H1 (cell line): Measurements from ENCODE around the gene MCM5. TPM values are rescaled to one million over a fixed set of nuclear protein-coding genes. Genes with fewer than 3 reads are reported as not detected.
A peak's percentile ranks its signal among the peaks of the same experiment; 100 is the strongest.

Source experiments
- CTCF ChIA-PET: fragments of 300-600 bp; sonication (Branson Sonifier 250); formaldehyde crosslinking; loops from one replicate; lab custom pipeline; 2021; ENCODE audit not compliant: partially characterized antibody; lab: Charles Lee
- POLR2A ChIA-PET: fragments of 300-600 bp; sonication (Branson Sonifier 250); formaldehyde crosslinking; loops from one replicate; lab custom pipeline; 2021; ENCODE audit warnings: inconsistent platforms; ENCODE audit not compliant: partially characterized antibody; lab: Charles Lee
- DNase-seq, 2 experiments: peaks; one replicate each; pipeline versions ENCODE4 v3.0.0 to v3.0.0-alpha.2; 2010 to 2022; ENCODE audit warnings: low spot score in 2 of 2, low read depth in 1 of 2, mixed read lengths in 1 of 2
- FAIRE-seq: peaks from 2 replicates; lab custom pipeline; 2011; peaks lifted over from hg19 to GRCh38; lab: Jason Lieb, UNC
- H2AFZ ChIP-seq: 2 replicates; pipeline ENCODE4 v1.8.1; 2012; ENCODE audit warnings: low read length, inconsistent platforms
- H2AK5ac ChIP-seq: 2 replicates; pipeline ENCODE4 v1.6.1; 2013; ENCODE audit warnings: low read depth, low read length
- H2BK120ac ChIP-seq: replicated peaks from 2 replicates; pipeline ENCODE3; 2013; ENCODE audit warnings: low read depth, low read length, inconsistent platforms
- H2BK12ac ChIP-seq: 2 replicates; pipeline ENCODE4 v1.6.1; 2013; ENCODE audit warnings: low read depth, low read length
- H2BK15ac ChIP-seq: 2 replicates; pipeline ENCODE4 v1.6.1; 2013; ENCODE audit warnings: low read length
- H2BK20ac ChIP-seq: 2 replicates; pipeline ENCODE4 v1.6.1; 2013; ENCODE audit warnings: low read length
- H2BK5ac ChIP-seq: 2 replicates; pipeline ENCODE4 v1.6.1; 2013; ENCODE audit warnings: low read depth, low read length
- H3K14ac ChIP-seq: 2 replicates; pipeline ENCODE4 v1.6.1; 2013; ENCODE audit warnings: inconsistent platforms; ENCODE audit not compliant: insufficient read length
- H3K18ac ChIP-seq: 2 replicates; pipeline ENCODE4 v1.6.1; 2013; ENCODE audit warnings: low read length; ENCODE audit errors: extremely low read depth
- H3K23ac ChIP-seq: 2 replicates; pipeline ENCODE4 v1.6.1; 2013; ENCODE audit warnings: inconsistent platforms; ENCODE audit not compliant: insufficient read length
- H3K23me2 ChIP-seq: 2 replicates; pipeline ENCODE4 v1.6.1; 2013; ENCODE audit warnings: low read depth, low read length
- H3K27ac ChIP-seq: 2 replicates; pipeline ENCODE4 v1.6.1; 2011; ENCODE audit warnings: low read depth, low read length, inconsistent platforms
- H3K27me3 ChIP-seq, 4 experiments: replicated peaks in 1 of 4; 1 replicate in 1 of 4; 2 replicates in 3 of 4; pipeline versions ENCODE4 v1.6.1 to v1.8.1; 2011 to 2013; ENCODE audit warnings: low read length in 3 of 4, mild to moderate bottlenecking in 3 of 4, inconsistent platforms in 2 of 4, mixed read lengths in 2 of 4, moderate library complexity in 1 of 4; ENCODE audit not compliant: control insufficient read depth in 3 of 4, insufficient read depth in 3 of 4; ENCODE audit errors: extremely low read depth in 1 of 4
- H3K36me3 ChIP-seq, 4 experiments: 2 replicates each; pipeline versions ENCODE4 v1.6.1 to v1.8.1; 2011 to 2013; ENCODE audit warnings: mild to moderate bottlenecking in 4 of 4, low read length in 3 of 4, moderate library complexity in 2 of 4, control low read depth in 1 of 4, inconsistent platforms in 1 of 4; ENCODE audit not compliant: insufficient read depth in 4 of 4, control insufficient read depth in 2 of 4
- H3K4ac ChIP-seq: replicated peaks from 2 replicates; pipeline ENCODE3; 2013; ENCODE audit warnings: low read length, low read depth, mixed read lengths, inconsistent platforms; ENCODE audit not compliant: insufficient read length
- H3K4me1 ChIP-seq, 4 experiments: replicated peaks in 1 of 4; 1 replicate in 1 of 4; 2 replicates in 3 of 4; pipeline versions ENCODE4 v1.6.1 to v1.8.1; 2011 to 2013; ENCODE audit warnings: low read length in 3 of 4, inconsistent platforms in 2 of 4, mixed read lengths in 1 of 4; ENCODE audit not compliant: insufficient read depth in 4 of 4, control insufficient read depth in 3 of 4
- H3K4me2 ChIP-seq, 2 experiments: 2 replicates each; pipeline versions ENCODE4 v1.6.1 to v1.8.1; 2011 to 2013; ENCODE audit warnings: low read depth in 2 of 2, low read length in 2 of 2, control low read depth in 1 of 2, inconsistent platforms in 1 of 2, mild to moderate bottlenecking in 1 of 2; ENCODE audit not compliant: insufficient read depth in 1 of 2
- H3K4me3 ChIP-seq, 4 experiments: fragments of 200-600, 300-600 bp in 1 of 4; sonication (generic), shearing (Covaris generic), sonication (Bioruptor Twin) in 1 of 4; 2 replicates each; pipeline versions ENCODE4 v1.5.1 to v1.8.1; 2011 to 2016; ENCODE audit warnings: low read length in 4 of 4, low read depth in 3 of 4, control low read depth in 2 of 4, inconsistent platforms in 2 of 4, mild to moderate bottlenecking in 2 of 4, mixed read lengths in 1 of 4, moderate library complexity in 1 of 4; ENCODE audit not compliant: insufficient read depth in 2 of 4; ENCODE audit errors: extremely low read depth in 1 of 4
- H3K56ac ChIP-seq: replicated peaks from 2 replicates; pipeline ENCODE3; 2013; ENCODE audit warnings: low read depth, mild to moderate bottlenecking, mixed read lengths, low read length, inconsistent platforms; ENCODE audit not compliant: insufficient read length
- H3K79me1 ChIP-seq: 2 replicates; pipeline ENCODE4 v1.6.1; 2013; ENCODE audit warnings: low read depth, low read length, control low read depth
- H3K79me2 ChIP-seq, 2 experiments: 2 replicates each; pipeline versions ENCODE4 v1.6.1 to v1.8.1; 2012 to 2013; ENCODE audit warnings: low read length in 2 of 2, mild to moderate bottlenecking in 2 of 2, inconsistent platforms in 1 of 2; ENCODE audit not compliant: insufficient read depth in 2 of 2, control insufficient read depth in 1 of 2
- H3K9ac ChIP-seq, 4 experiments: replicated peaks in 1 of 4; 1 replicate in 1 of 4; 2 replicates in 3 of 4; pipeline versions ENCODE4 v1.6.1 to v1.8.1; 2011 to 2013; ENCODE audit warnings: low read depth in 3 of 4, low read length in 3 of 4, control low read depth in 2 of 4, mild to moderate bottlenecking in 2 of 4, moderate library complexity in 2 of 4, inconsistent platforms in 1 of 4; ENCODE audit errors: extremely low read depth in 1 of 4
- H3K9me3 ChIP-seq, 2 experiments: 2 replicates each; pipeline versions ENCODE4 v1.6.1 to v1.8.1; 2012 to 2013; ENCODE audit warnings: mild to moderate bottlenecking in 2 of 2, moderate library complexity in 2 of 2, control low read depth in 1 of 2, inconsistent platforms in 1 of 2, low read depth in 1 of 2, low read length in 1 of 2, mixed read lengths in 1 of 2; ENCODE audit not compliant: insufficient read depth in 2 of 2
- H4K20me1 ChIP-seq, 2 experiments: replicated peaks in 1 of 2; 2 replicates each; pipeline versions ENCODE3 to v1.8.1; 2011 to 2013; ENCODE audit warnings: inconsistent platforms in 2 of 2, low read length in 2 of 2, mild to moderate bottlenecking in 1 of 2; ENCODE audit not compliant: insufficient read depth in 2 of 2, control insufficient read depth in 1 of 2
- H4K5ac ChIP-seq: 2 replicates; pipeline ENCODE4 v1.6.1; 2013; ENCODE audit warnings: low read length, low read depth, mixed read lengths, inconsistent platforms; ENCODE audit not compliant: insufficient read length
- H4K8ac ChIP-seq: 2 replicates; pipeline ENCODE4 v1.8.0; 2013; ENCODE audit warnings: mild to moderate bottlenecking, moderate library complexity, low read length, inconsistent platforms; ENCODE audit not compliant: insufficient read depth; ENCODE audit errors: extremely low read depth
- H4K91ac ChIP-seq: replicated peaks from 2 replicates; pipeline ENCODE3; 2013; ENCODE audit warnings: low read length, mixed read lengths, inconsistent platforms; ENCODE audit not compliant: insufficient read length
- GABPA ChIP-seq: IDR thresholded peaks from 2 replicates; pipeline ENCODE4 v1.6.1; 2011; ENCODE audit warnings: mild to moderate bottlenecking, low read length, moderate library complexity, borderline replicate concordance; ENCODE audit not compliant: insufficient read depth
- HDAC2 ChIP-seq, 2 experiments: fragments of 300-600 bp in 1 of 2; sonication (generic) in 1 of 2; IDR thresholded peaks; 2 replicates each; pipeline ENCODE4 v1.6.1; 2011 to 2012; ENCODE audit warnings: low read depth in 2 of 2, low read length in 2 of 2, mild to moderate bottlenecking in 2 of 2, moderate library complexity in 2 of 2, borderline replicate concordance in 1 of 2, inconsistent platforms in 1 of 2
- MAFK ChIP-seq: IDR thresholded peaks from 2 replicates; pipeline ENCODE4 v1.6.1; 2012; ENCODE audit warnings: low read depth, mild to moderate bottlenecking, improper control_type of control experiment, low read length
- TAF7 ChIP-seq: optimal IDR thresholded peaks from 2 replicates; pipeline ENCODE3; 2011; ENCODE audit warnings: low read depth, mild to moderate bottlenecking, inconsistent platforms, low read length, moderate library complexity, borderline replicate concordance
- TCF12 ChIP-seq: IDR thresholded peaks from 2 replicates; pipeline ENCODE4 v1.6.1; 2011; ENCODE audit warnings: low read depth, mild to moderate bottlenecking, low read length
- WGBS, 2 experiments: shearing (Covaris generic) in 1 of 2; methylation state at CpG; one replicate each; pipeline versions ENCODE4 v1.1.6 to v1.1.7; 2013 to 2015; ENCODE audit warnings: low lambda C conversion rate in 2 of 2, mixed read lengths in 2 of 2, inconsistent platforms in 1 of 2, low coverage in 1 of 2, missing lambda C conversion rate in 1 of 2; ENCODE audit not compliant: insufficient replicate concordance in 2 of 2, insufficient coverage in 1 of 2, insufficient read length in 1 of 2; ENCODE audit errors: extremely low coverage in 1 of 2, missing lambda C conversion rate in 1 of 2; 5-methylcytosine and 5-hydroxymethylcytosine counted together
- long read RNA-seq, 2 experiments: library from RNA in 1 of 2; library from capped mRNA in 1 of 2; stranded (forward); transcript quantifications; one replicate each; pipeline ENCODE4 v2.0.0, GENCODE V29; 2021; ENCODE audit warnings: inconsistent platforms in 1 of 2
- polyA minus RNA-seq, 3 experiments: library from RNA; depleted of rRNA, polyadenylated mRNA; stranded (reverse); fragments of >200 nt; gene quantifications; 1 replicate in 2 of 3; 2 replicates in 1 of 3; pipeline ENCODE4 v1.2.3, GENCODE V29; 2011
- polyA plus RNA-seq, 7 experiments: library from polyadenylated mRNA; depleted of rRNA in 3 of 7; stranded (reverse) in 5 of 7; unstranded in 2 of 7; fragments of >200 nt in 5 of 7; fragments of 200-250 nt in 2 of 7; gene quantifications; 1 replicate in 5 of 7; 2 replicates in 1 of 7; 4 replicates in 1 of 7; pipeline versions ENCODE4 v1.2.1 to v1.2.3, GENCODE V29; 2011 to 2013; ENCODE audit warnings: missing spikeins in 2 of 7, mixed read lengths in 2 of 7
- total RNA-seq: library from RNA; stranded (reverse); fragmentation: NEBNext Ultra II Directional; extraction: Animal tissue kit (Norgen Biotek cat#: 25700); gene quantifications from 2 replicates; pipeline ENCODE4 v1.2.1, GENCODE V29; 2021
- TF ChIP-seq, protein P1 (sequence below): IDR thresholded peaks from 2 replicates; pipeline ENCODE4 v1.6.1; 2012; ENCODE audit warnings: inconsistent platforms

Gene MCM5
- total RNA-seq (297 and 305 TPM in 2 replicates), polyA plus RNA-seq (2011; rRNA removed) (210 and 243 TPM in 2 replicates), polyA minus RNA-seq (2011; rRNA and poly(A)+ RNA removed) (447 and 449 TPM in 2 replicates)
- 212 TPM for polyA plus RNA-seq (2011; cell fraction: cytosol; rRNA removed)
- 524 TPM for polyA plus RNA-seq (2011; cell fraction: nucleus; rRNA removed)
- polyA plus RNA-seq (2012, experiment 1 of 2), result 221 to 290 TPM (median 254 TPM) in 4 replicates
- polyA plus RNA-seq (2012, experiment 2 of 2), result 144 TPM
- 120 TPM for polyA plus RNA-seq (2013, experiment 1 of 2)
- polyA plus RNA-seq (2013, experiment 2 of 2), result 108 TPM
- polyA minus RNA-seq (2011; cell fraction: cytosol; rRNA and poly(A)+ RNA removed), result 271 TPM
- polyA minus RNA-seq (2011; cell fraction: nucleus; rRNA and poly(A)+ RNA removed), result 249 TPM
- long read RNA-seq, experiment 1, transcript MCM5-201 (17 exons, 3,534 nt), result major isoform, 43 of 194 reads
- long read RNA-seq, experiment 1, partial matches to known transcripts, result 118 of 194 reads
- long read RNA-seq, experiment 1, other reads (novel, unspliced or antisense), result 33 of 194 reads
- long read RNA-seq, experiment 2, transcript MCM5-201 (17 exons, 3,534 nt), result major isoform, 59 of 119 reads
- long read RNA-seq, experiment 2, partial matches to known transcripts, result 59 of 119 reads
- long read RNA-seq, experiment 2, other reads (novel, unspliced or antisense), result 1 of 119 reads

DNA sequence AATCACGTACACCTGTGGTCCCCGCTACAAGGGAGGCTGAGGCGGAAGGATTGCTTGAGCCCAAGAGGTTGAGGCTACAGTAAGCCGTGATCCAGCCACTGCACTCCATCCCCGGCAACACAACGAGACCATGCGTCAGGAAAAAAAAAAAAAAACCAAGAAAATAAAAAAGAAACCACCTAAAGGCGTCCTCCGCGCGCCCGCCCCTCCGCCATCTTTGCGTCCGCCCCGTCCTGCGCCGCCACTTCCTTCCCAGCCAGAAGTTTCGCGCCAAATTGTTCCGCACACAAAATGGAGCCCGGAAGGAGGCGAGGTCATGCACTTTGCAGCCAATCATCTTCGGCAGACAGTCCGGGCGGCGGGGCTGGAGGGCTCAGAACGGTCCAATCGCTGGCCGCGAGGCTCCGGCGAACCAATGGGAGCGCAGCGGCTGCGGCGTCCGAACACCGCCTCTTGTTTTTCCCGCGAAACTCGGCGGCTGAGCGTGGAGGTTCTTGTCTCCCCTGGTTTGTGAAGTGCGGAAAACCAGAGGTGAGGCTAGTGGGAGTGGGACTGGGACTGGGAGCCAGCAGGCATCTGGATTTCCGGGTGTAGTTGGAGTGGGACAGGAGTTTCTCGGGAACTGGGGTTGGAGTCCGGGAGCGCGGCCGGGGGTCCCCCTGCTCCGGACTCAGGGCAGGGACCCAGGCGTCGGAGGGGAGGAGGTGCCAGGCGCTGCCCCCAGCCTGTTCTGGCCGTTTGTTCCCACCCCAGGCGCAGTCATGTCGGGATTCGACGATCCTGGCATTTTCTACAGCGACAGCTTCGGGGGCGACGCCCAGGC is at the start of gene MCM5:
Gene MCM5, plus strand, starts transcription at position 463 of the 823 bp plus-strand sequence. Its CDS starts 299 bp downstream, at position 762.
- H4K91ac ChIP-seq, result peak within 1 kb of the TSS; percentile 99
- peak within 1 kb of the TSS; percentile 12 for H3K14ac ChIP-seq
- H3K79me1 ChIP-seq, result peaks cover 11% of the 10 kb centered on the region; the same call in 1 of the 2 replicates
- H3K4me3 ChIP-seq, result peak within 1 kb of the TSS; percentile 83 to 98 (median 90)
- H2AFZ ChIP-seq, result no peak within 1 kb of the TSS
- H3K4me1 ChIP-seq, result peaks cover 8 to 25% (median 13%) of the 10 kb centered on the region in 4 experiments
- H4K20me1 ChIP-seq, result peaks cover 0 to 4% of the 10 kb centered on the region in 2 experiments
- peak within 1 kb of the TSS; percentile 98; the same call in 1 of the 2 replicates for H2BK15ac ChIP-seq
- H3K27me3 ChIP-seq, result no peaks in the 10 kb centered on the region
- 0 out of 2 replicates have a peak within 1 kb of the TSS, but pooled peaks have one; percentile 72 for H2BK20ac ChIP-seq
- peak within 1 kb of the TSS; percentile 72 to 84 for H3K4me2 ChIP-seq
- peak within 1 kb of the TSS; percentile 98 for H3K27ac ChIP-seq
- peak within 1 kb of the TSS; percentile 97 for H2BK5ac ChIP-seq
- H2BK12ac ChIP-seq, result peak within 1 kb of the TSS; percentile 98; the same call in 1 of the 2 replicates
- DNase-seq, result peak; percentile 89 to 95
- ChIA-PET POLR2A (interaction anchor here (0.6 to 57.4 kb wide), 4 partner anchors 4 to 214 kb away, joined by 3 to 1995 read pairs (median 999); partner anchors contain the start of genes HMOX1 and MCM5), CTCF (interaction anchor here (1.2 to 3.2 kb wide), 4 partner anchors 14 to 49 kb away, joined by 3 to 13 read pairs (median 7); no protein-coding TSS in a partner anchor)
- H3K23me2 ChIP-seq, result peaks cover 3% of the 10 kb centered on the region; the same call in 1 of the 2 replicates
- peak; percentile 78 for FAIRE-seq
- H4K5ac ChIP-seq, result peak within 1 kb of the TSS; percentile 96
- H3K56ac ChIP-seq, result peak within 1 kb of the TSS; percentile 95
- H3K9me3 ChIP-seq, result no peaks in the 10 kb centered on the region
- peak within 1 kb of the TSS; percentile 99 to 100 (median 100) for H3K9ac ChIP-seq
- H3K79me2 ChIP-seq, result peaks cover 12 to 44% of the 10 kb centered on the region in 2 experiments
- H3K4ac ChIP-seq, result peak within 1 kb of the TSS; percentile 88
- peak within 1 kb of the TSS; percentile 100; the same call in 1 of the 2 replicates for H4K8ac ChIP-seq
- H3K23ac ChIP-seq, result no peak within 1 kb of the TSS
- peak within 1 kb of the TSS; percentile 100 for H3K18ac ChIP-seq
- H2BK120ac ChIP-seq, result peak within 1 kb of the TSS; percentile 93
- 6% methylated on average over 63 of the region's 64 CpGs; no CpG with 5 or more reads in 1 of the 2 experiments for WGBS, 2 experiments
- H2AK5ac ChIP-seq, result peak within 1 kb of the TSS; percentile 89; the same call in 1 of the 2 replicates
- H3K36me3 ChIP-seq, result peaks cover 20 to 40% (median 28%) of the 10 kb centered on the region in 4 experiments
- TF ChIP-seq GABPA (no peak; the same call in 1 of the 2 replicates), TAF7 (peak; percentile 85), HDAC2 (IDR thresholded peaks at IDR 0.05; ENCODE audit: borderline replicate concordance in 1 of 2, low read depth in 2 of 2, low read length in 2 of 2) (peak in 1 of 2 experiments; percentile 66; a peak in 1 of 4 replicates), TCF12 (no peak), MAFK (no peak)
- TF ChIP-seq, protein P1, sequence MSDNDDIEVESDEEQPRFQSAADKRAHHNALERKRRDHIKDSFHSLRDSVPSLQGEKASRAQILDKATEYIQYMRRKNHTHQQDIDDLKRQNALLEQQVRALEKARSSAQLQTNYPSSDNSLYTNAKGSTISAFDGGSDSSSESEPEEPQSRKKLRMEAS, result peak; percentile 74
